T-helper 2 cell treated with Interferon-gamma antibody and Interleukin-4, amounts not matched to agents 100 ng/mL and 5 ng/mL, for 36 hours (primary cell): ENCODE results near the gene EXOC3L4. TPM values are rescaled to one million over a fixed set of nuclear protein-coding genes. Genes with fewer than 3 reads are reported as not detected.
"Not testable (repeated sequence)": the region's sequence is repeated elsewhere in the genome, so short reads cannot be mapped to it uniquely, and the experiment has no call there.

ENCODE experiments used
- intact Hi-C: fragments of 100-400 bp; cut with micrococcal nuclease; formaldehyde crosslinking; loops from one replicate; pipeline ENCODE4 v1.15.1; 2023
- total RNA-seq: library from RNA; stranded (reverse); gene quantifications from 2 replicates; pipeline ENCODE4 v1.2.3, GENCODE V29; 2022

EXOC3L4 gene
- total RNA-seq, 1 donor from 2014 or later = not detected

GRCh38 chr14:103118663-103119404 is 24.3 kb downstream of the EXOC3L4 start:
- intact Hi-C loops = no loop called here

GRCh38 chr14:103119527-103119926 is 25.0 kb downstream of the EXOC3L4 start:
- intact Hi-C loops = not testable (repeated sequence)

- intact Hi-C loops = no loop called here
Observed at GRCh38 chr14:103121121-103121845, 26.8 kb downstream of the EXOC3L4 start.

GRCh38 chr14:103121846-103122584 is 27.5 kb downstream of the EXOC3L4 start:
- intact Hi-C loops = no loop called here

GRCh38 chr14:103122585-103122946 is 28.0 kb downstream of the EXOC3L4 start:
- intact Hi-C loops = no loop called here

GRCh38 chr14:103122947-103123633 is 28.6 kb downstream of the EXOC3L4 start, which contains the start of gene TNFAIP2:
TSS of gene TNFAIP2 (plus strand) at chr14:103123461. CDS start at chr14:103126458, 2,997 bp downstream.
- intact Hi-C loops = no loop called here

- intact Hi-C loops = no loop called here
Observed at GRCh38 chr14:103123634-103124500, 29.3 kb downstream of the EXOC3L4 start.

- intact Hi-C loops = no loop called here
Observed at GRCh38 chr14:103124501-103125001, 30.0 kb downstream of the EXOC3L4 start.

GRCh38 chr14:103125098-103126070 is 30.9 kb downstream of the EXOC3L4 start:
- intact Hi-C loops = no loop called here

GRCh38 chr14:103126088-103126872 is 31.8 kb downstream of the EXOC3L4 start:
- intact Hi-C loops = no loop called here

GRCh38 chr14:103126873-103127304 is 32.4 kb downstream of the EXOC3L4 start:
- intact Hi-C loops = no loop called here

GRCh38 chr14:103127356-103127755 is 32.8 kb downstream of the EXOC3L4 start:
- intact Hi-C loops = no loop called here

- intact Hi-C loops = no loop called here
Observed at GRCh38 chr14:103127861-103128598, 33.5 kb downstream of the EXOC3L4 start.

GRCh38 chr14:103128631-103129300 is 34.2 kb downstream of the EXOC3L4 start:
- intact Hi-C loops = no loop called here

- intact Hi-C loops = no loop called here
Observed at GRCh38 chr14:103129301-103130016, 34.9 kb downstream of the EXOC3L4 start.
